ENCODE data around the gene SOX10. TPM values are rescaled to one million over a fixed set of nuclear protein-coding genes. Genes with fewer than 3 reads are reported as not detected.

The SOX10 gene
- total RNA-seq, 1 donor from 2014 or later: 3.2 TPM

DNA sequence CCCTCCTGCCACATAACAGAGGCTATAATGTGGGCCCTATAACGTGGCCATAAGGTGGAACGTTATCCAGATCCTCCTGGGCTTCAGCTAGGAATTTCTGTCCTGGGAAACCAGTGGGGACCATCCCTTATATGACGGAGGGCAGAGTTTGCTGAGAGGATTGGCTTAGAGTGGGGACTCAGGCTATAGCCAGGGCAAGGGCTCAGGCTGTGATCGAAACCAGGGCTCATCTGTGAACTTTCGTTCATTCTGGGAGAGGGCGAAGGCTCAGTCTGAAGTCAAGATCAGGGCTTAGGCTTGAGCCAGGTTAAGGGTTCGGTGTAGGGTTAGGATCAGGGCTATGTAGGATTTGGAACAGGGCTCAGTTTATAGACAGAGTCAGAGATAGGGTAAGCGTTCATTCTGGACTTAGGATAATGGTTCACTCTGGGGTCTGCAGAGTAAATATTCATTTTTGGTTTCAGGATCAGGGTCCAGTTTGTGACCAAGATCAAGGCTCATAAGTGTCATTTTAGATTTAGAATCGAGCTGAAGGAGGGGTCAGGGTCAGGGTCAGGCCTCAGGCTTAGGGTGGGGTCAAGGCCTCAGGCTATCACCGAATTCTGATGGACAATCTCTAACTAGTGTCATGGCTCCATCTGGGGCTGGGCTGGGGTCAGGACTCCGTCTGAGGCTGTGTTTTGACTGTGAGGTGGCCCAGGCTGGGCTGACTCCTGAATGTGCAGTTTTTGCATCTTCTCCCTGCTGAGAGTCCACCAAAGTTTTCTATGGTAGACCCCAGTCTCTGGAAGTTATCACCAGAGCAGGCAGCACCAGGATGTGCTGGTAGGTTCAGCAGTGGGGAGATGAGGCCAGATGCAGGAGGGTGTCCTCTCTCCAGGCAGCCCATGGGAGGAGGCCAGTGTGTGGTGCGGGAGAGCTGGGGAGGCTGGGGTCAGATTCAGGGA is 33.9 kb upstream of the SOX10 start:
- Histone ChIP-seq H3K4me1 (peaks cover 35% of the 10 kb centered on the region), H3K27ac (peak overlapping the region; percentile 83), H3K36me3 (no peaks in the 10 kb centered on the region), H3K27me3 (no peaks in the 10 kb centered on the region), H3K4me3 (no peak overlapping the region), H3K9me3 (no peaks in the 10 kb centered on the region)
- intact Hi-C loops (cut with DNase I): no loop called here
- no peak for TF ChIP-seq POLR2A (IDR thresholded peaks at IDR 0.05)
- TF ChIP-seq, protein P1, sequence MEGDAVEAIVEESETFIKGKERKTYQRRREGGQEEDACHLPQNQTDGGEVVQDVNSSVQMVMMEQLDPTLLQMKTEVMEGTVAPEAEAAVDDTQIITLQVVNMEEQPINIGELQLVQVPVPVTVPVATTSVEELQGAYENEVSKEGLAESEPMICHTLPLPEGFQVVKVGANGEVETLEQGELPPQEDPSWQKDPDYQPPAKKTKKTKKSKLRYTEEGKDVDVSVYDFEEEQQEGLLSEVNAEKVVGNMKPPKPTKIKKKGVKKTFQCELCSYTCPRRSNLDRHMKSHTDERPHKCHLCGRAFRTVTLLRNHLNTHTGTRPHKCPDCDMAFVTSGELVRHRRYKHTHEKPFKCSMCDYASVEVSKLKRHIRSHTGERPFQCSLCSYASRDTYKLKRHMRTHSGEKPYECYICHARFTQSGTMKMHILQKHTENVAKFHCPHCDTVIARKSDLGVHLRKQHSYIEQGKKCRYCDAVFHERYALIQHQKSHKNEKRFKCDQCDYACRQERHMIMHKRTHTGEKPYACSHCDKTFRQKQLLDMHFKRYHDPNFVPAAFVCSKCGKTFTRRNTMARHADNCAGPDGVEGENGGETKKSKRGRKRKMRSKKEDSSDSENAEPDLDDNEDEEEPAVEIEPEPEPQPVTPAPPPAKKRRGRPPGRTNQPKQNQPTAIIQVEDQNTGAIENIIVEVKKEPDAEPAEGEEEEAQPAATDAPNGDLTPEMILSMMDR (IDR thresholded peaks at IDR 0.05): no peak
- no peak for TF ChIP-seq POLR2AphosphoS5 (IDR thresholded peaks at IDR 0.05; ENCODE audit: insufficient read depth in 1 of 2, low read depth in 1 of 2)
- no peak for DNase-seq (ENCODE audit: extremely low spot score in 2 of 2)

DNA sequence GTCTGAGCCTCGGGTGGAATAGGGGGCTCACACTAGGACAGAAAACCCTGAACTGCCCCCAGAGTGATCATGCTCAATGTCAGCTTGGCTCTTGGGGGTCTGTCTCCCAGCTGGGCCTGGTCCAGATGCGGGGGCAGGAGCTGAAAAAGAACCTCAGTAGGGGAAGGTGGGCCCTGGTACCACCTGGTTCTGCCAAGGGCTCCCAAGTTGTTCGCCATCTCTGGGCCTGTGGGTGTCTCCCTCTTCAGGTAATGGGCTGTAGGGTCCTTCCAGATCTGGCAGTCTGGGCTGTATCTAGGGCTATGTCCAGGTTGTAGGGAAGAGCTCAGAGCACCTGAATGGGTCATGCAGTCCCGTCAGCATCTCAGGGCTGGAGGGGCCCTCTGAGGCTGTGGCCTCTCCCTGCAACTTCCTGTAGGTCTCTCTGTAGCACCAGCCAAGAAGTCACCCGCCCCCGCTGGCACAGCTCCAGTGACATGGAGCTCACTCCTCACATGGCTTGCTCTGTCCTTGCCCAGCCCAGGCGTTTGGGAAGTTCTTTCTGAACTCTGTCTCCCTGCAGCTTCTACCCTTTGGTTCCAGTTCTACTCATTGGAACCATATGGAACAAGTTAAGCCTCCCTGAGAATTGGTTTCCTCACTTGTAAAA is 33.0 kb upstream of the SOX10 start:
- no peaks in the 10 kb centered on the region for H3K27me3 ChIP-seq
- no peak for DNase-seq (ENCODE audit: extremely low spot score in 2 of 2)
- no peaks in the 10 kb centered on the region for H3K9me3 ChIP-seq
- H3K4me3 ChIP-seq: no peak overlapping the region
- intact Hi-C loops (cut with DNase I): no loop called here
- H3K36me3 ChIP-seq: no peaks in the 10 kb centered on the region
- H3K27ac ChIP-seq: peak overlapping the region; percentile 83
- peaks cover 35% of the 10 kb centered on the region for H3K4me1 ChIP-seq
- TF ChIP-seq POLR2A (IDR thresholded peaks at IDR 0.05) (no peak), POLR2AphosphoS5 (IDR thresholded peaks at IDR 0.05; ENCODE audit: insufficient read depth in 1 of 2, low read depth in 1 of 2) (peak in 1 of 2 donors; percentile 20)

DNA sequence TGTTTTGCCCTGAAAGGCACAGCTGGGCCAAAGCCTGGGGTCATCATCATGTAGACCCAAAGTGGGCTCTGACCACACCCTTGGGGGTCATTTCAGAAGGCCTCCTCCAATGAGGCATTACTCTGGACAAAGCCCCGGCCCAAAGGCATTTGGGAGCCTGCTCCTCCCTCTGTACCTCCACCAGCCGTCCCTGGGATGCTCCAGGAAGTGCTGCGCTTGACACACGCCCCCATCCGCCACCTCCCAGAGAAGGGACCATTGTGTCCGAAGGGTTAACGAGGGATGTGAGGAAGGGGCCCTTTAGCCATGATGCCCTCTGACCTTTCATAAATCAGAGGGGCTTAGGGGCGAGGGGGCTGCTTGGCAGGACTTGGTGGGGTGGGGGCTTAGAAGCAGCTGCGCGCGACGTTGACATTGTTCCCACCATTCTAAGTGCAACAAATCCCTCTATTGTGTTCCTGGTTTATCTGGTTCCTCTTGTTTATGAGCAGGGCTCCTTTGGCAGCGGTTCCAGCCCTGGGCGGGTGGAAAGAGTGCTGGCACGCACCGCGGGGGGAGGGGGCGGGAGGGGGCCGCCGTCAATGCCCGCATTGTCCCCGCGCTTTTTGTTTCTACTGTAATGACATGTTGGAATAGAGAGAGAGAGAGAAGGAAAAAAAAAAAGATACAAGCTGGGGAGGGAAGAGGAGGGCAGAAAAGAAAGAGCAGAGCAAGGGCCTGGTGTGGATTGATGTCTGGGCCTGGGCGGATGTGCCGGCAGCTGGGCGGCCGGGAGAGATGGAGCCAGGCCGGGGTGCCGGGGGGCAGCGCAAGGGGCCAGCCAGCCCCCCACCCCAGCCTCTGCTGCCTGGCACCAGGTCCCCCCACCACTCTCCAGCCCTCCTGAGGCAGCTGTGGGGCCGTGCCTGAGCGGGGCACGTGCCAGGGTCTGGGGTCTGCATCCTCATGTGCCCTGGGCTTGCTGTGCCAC is 32.1 kb upstream of the SOX10 start:
- intact Hi-C loops (cut with DNase I): no loop called here
- H3K4me3 ChIP-seq: peak overlapping the region; percentile 17 to 21

DNA sequence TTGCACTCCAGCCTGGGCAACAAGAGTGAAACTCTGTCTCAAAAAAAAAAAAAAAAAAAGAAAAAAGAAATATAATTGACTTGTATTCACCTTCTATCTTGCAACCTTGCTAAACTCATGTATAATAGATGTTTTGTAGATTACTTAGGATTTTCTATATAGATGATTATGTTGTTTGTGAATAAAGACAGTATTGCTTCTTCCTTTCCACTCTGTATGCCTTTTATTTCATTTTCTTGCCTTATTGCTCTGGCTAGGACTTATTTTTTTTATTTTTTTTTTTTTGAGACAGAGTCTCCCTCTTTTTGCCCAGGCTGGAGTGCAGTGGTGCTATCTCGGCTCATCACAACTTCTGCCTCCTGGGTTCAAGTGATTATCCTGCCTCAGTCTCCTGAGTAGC is 29.7 kb upstream of the SOX10 start:
- intact Hi-C loops (cut with DNase I): no loop called here
- no peak for DNase-seq (ENCODE audit: extremely low spot score in 2 of 2)
- TF ChIP-seq POLR2AphosphoS5 (IDR thresholded peaks at IDR 0.05; ENCODE audit: insufficient read depth in 1 of 2, low read depth in 1 of 2): no peak
- H3K27ac ChIP-seq: no peak overlapping the region
- H3K4me1 ChIP-seq: peaks cover 35% of the 10 kb centered on the region
- no peaks in the 10 kb centered on the region for H3K27me3 ChIP-seq
- H3K36me3 ChIP-seq: no peaks in the 10 kb centered on the region
- H3K4me3 ChIP-seq: no peak overlapping the region
- H3K9me3 ChIP-seq: no peaks in the 10 kb centered on the region

More for the DNA sequence above, 32.1 kb upstream of the SOX10 start:
- Histone ChIP-seq H3K36me3 (no peaks in the 10 kb centered on the region), H3K27ac (peak overlapping the region; percentile 83), H3K9me3 (no peaks in the 10 kb centered on the region), H3K4me1 (peaks cover 35% of the 10 kb centered on the region), H3K27me3 (no peaks in the 10 kb centered on the region)
- peak in 1 of 2 donors; percentile 39 for TF ChIP-seq POLR2AphosphoS5 (IDR thresholded peaks at IDR 0.05; ENCODE audit: insufficient read depth in 1 of 2, low read depth in 1 of 2)
- TF ChIP-seq, protein P1 (IDR thresholded peaks at IDR 0.05): no peak
- TF ChIP-seq POLR2A (IDR thresholded peaks at IDR 0.05): no peak
- no peak for DNase-seq (ENCODE audit: extremely low spot score in 2 of 2)

DNA sequence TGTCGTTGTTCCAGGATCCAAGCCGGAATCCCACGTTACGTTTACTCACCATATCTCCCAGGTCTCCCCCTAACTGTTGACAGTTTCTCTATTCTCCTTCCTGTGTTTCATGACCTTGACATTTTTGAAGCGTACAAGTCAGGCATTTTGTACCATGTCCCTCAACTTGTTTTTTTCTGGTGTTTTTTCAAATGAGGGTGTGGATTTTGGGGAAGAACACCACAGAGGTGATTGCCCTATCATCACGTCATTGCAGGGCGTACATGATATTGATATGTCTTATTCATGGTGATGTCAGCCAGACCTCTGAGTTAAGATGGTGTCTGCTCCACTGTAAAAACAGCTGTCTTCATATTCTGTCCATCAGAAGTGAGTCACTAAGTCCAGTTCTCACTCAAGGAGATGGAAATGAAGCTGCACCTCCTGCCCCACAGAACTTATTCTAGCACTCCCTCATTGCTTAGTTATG is 28.3 kb upstream of the SOX10 start:
- Histone ChIP-seq H3K27ac (no peak overlapping the region), H3K9me3 (no peaks in the 10 kb centered on the region), H3K27me3 (no peaks in the 10 kb centered on the region), H3K36me3 (no peaks in the 10 kb centered on the region), H3K4me1 (peaks cover 26% of the 10 kb centered on the region), H3K4me3 (no peak overlapping the region)
- DNase-seq (ENCODE audit: extremely low spot score in 2 of 2): no peak
- TF ChIP-seq, protein P1 (IDR thresholded peaks at IDR 0.05): no peak
- TF ChIP-seq POLR2AphosphoS5 (IDR thresholded peaks at IDR 0.05; ENCODE audit: insufficient read depth in 1 of 2, low read depth in 1 of 2): no peak
- TF ChIP-seq POLR2A (IDR thresholded peaks at IDR 0.05): no peak
- intact Hi-C loops (cut with DNase I): no loop called here
